GM23338 (cell line): ENCODE data around the gene CLCN1.

Experiments used
- CREB1 ChIP-seq: fragments of 250-450 bp; sonication (Bioruptor Pico); IDR thresholded peaks from 2 replicates; pipeline ENCODE4 v1.5.0; 2020; ENCODE audit warnings: low read depth, mild to moderate bottlenecking, moderate library complexity
- CTCF ChIP-seq, 2 experiments: fragments of 200-600 bp in 1 of 2; sonication (generic) in 1 of 2; conservative IDR thresholded peaks; 2 replicates each; pipeline versions ENCODE4 v1.5.1 to v1.6.1; 2016 to 2017; ENCODE audit warnings: antibody characterized with exemption in 2 of 2, low read depth in 2 of 2, mild to moderate bottlenecking in 2 of 2, moderate library complexity in 1 of 2
- EZH2 ChIP-seq: fragments of 200-600 bp; sonication (generic); IDR thresholded peaks from one replicate; pipeline ENCODE4 v1.8.0; 2017; ENCODE audit warnings: antibody characterized with exemption, mild to moderate bottlenecking, low read depth; ENCODE audit not compliant: unreplicated experiment
- EZH2phosphoT487 ChIP-seq: fragments of 200-600 bp; sonication (generic); IDR thresholded peaks from one replicate; pipeline ENCODE4 v1.8.1; 2018; ENCODE audit warnings: antibody characterized with exemption; ENCODE audit not compliant: unreplicated experiment
- JUNB ChIP-seq: IDR thresholded peaks from one replicate; pipeline ENCODE4 v1.6.1; 2016; ENCODE audit warnings: antibody characterized with exemption; ENCODE audit not compliant: unreplicated experiment
- POLR2AphosphoS5 ChIP-seq: IDR thresholded peaks from 2 replicates; pipeline ENCODE4 v1.6.1; 2016; ENCODE audit warnings: antibody characterized with exemption, low read depth
- REST ChIP-seq: IDR thresholded peaks from one replicate; pipeline ENCODE4 v1.6.1; 2018; ENCODE audit warnings: antibody characterized with exemption; ENCODE audit not compliant: unreplicated experiment
- ZNF114 ChIP-seq: fragments of 250-450 bp; sonication (Bioruptor Pico); IDR thresholded peaks from 2 replicates; pipeline ENCODE4 v1.5.0; 2020; ENCODE audit warnings: mild to moderate bottlenecking, moderate library complexity
- ZNF331 ChIP-seq: fragments of 250-450 bp; sonication (Bioruptor Pico); IDR thresholded peaks from 2 replicates; pipeline ENCODE4 v1.5.0; 2020; ENCODE audit warnings: low read depth, mild to moderate bottlenecking, moderate library complexity

- TF ChIP-seq CTCF (conservative IDR thresholded peaks at IDR 0.05; ENCODE audit: low read depth in 2 of 2) (no peak), REST (no peak), EZH2 (no peak), JUNB (no peak), ZNF331 (CRISPR knock-in tag) (no peak), CREB1 (no peak), POLR2AphosphoS5 (no peak), ZNF114 (CRISPR knock-in tag) (no peak), EZH2phosphoT487 (no peak)
Observed at GRCh38 chr7:143392875-143393266, 77.0 kb downstream of the CLCN1 start.
